CMK (cell line): ENCODE measurements around the gene HIVEP3.

ENCODE experiments used
- DNase-seq: peaks from one replicate; pipeline ENCODE4 v3.0.0-alpha.2; 2010; ENCODE audit warnings: low read depth

HIVEP3 gene

GRCh38 chr1:41481109-41481775, 437.5 kb downstream of the HIVEP3 start:
- no peak for DNase-seq

GRCh38 chr1:41480204-41481108, 438.3 kb downstream of the HIVEP3 start:
- no peak for DNase-seq

GRCh38 chr1:41479808-41480160, 438.9 kb downstream of the HIVEP3 start:
- no peak for DNase-seq

- DNase-seq, result no peak
Measured at GRCh38 chr1:41479000-41479807, 439.5 kb downstream of the HIVEP3 start.

- DNase-seq, result no peak
Measured at GRCh38 chr1:41478118-41478748, 440.5 kb downstream of the HIVEP3 start.

- no peak for DNase-seq
Measured at GRCh38 chr1:41476807-41477361, 441.8 kb downstream of the HIVEP3 start.

- no peak for DNase-seq
Measured at GRCh38 chr1:41475859-41476567, 442.7 kb downstream of the HIVEP3 start.

GRCh38 chr1:41475346-41475745, 443.4 kb downstream of the HIVEP3 start:
- no peak for DNase-seq

- DNase-seq, result no peak
Measured at GRCh38 chr1:41474490-41475271, 444.0 kb downstream of the HIVEP3 start.

GRCh38 chr1:41473738-41474362, 444.9 kb downstream of the HIVEP3 start:
- no peak for DNase-seq

GRCh38 chr1:41471658-41472057, 447.1 kb downstream of the HIVEP3 start:
- DNase-seq, result no peak

- DNase-seq, result no peak
Measured at GRCh38 chr1:41469706-41470105, 449.0 kb downstream of the HIVEP3 start.

- DNase-seq, result no peak
Measured at GRCh38 chr1:41468122-41468762, 450.5 kb downstream of the HIVEP3 start.

- no peak for DNase-seq
Measured at GRCh38 chr1:41467673-41468072, 451.0 kb downstream of the HIVEP3 start.

GRCh38 chr1:41466146-41466545, 452.6 kb downstream of the HIVEP3 start:
- no peak for DNase-seq

- DNase-seq, result no peak
Measured at GRCh38 chr1:41465741-41466140, 453.0 kb downstream of the HIVEP3 start.

GRCh38 chr1:41464885-41465284, 453.8 kb downstream of the HIVEP3 start:
- DNase-seq, result no peak

- no peak for DNase-seq
Measured at GRCh38 chr1:41463516-41463915, 455.2 kb downstream of the HIVEP3 start.

- DNase-seq, result no peak
Measured at GRCh38 chr1:41462680-41463004, 456.1 kb downstream of the HIVEP3 start.
